Parathyroid adenoma (tissue), 2 donors: ENCODE results near the gene PRPF6.

ENCODE experiments used
- H2AFZ ChIP-seq: fragments of 300-600 bp; sonication (generic); one replicate; pipeline ENCODE4 v1.7.0; 2017; ENCODE audit warnings: antibody characterized with exemption, mild to moderate bottlenecking
- H3K27ac ChIP-seq: fragments of 300-600 bp; sonication (generic); one replicate; pipeline ENCODE4 v1.7.0; 2017
- H3K27me3 ChIP-seq: fragments of 300-600 bp; sonication (generic); one replicate; pipeline ENCODE4 v1.7.0; 2017; ENCODE audit warnings: low read length; ENCODE audit not compliant: control insufficient read depth, insufficient read depth
- H3K36me3 ChIP-seq: fragments of 300-600 bp; sonication (generic); one replicate; pipeline ENCODE4 v1.7.0; 2017; ENCODE audit warnings: low read length; ENCODE audit not compliant: control insufficient read depth, insufficient read depth
- H3K4me1 ChIP-seq: fragments of 300-600 bp; sonication (generic); one replicate; pipeline ENCODE4 v1.7.0; 2017; ENCODE audit warnings: control low read depth
- H3K4me2 ChIP-seq: fragments of 300-600 bp; sonication (generic); one replicate; pipeline ENCODE4 v1.7.0; 2017; ENCODE audit warnings: low read length
- H3K4me3 ChIP-seq: fragments of 300-600 bp; sonication (generic); one replicate; pipeline ENCODE4 v1.7.0; 2017; ENCODE audit warnings: low read depth, low read length
- H3K79me2 ChIP-seq: fragments of 300-600 bp; sonication (generic); one replicate; pipeline ENCODE4 v1.7.0; 2017; ENCODE audit warnings: control low read depth
- H3K9ac ChIP-seq: fragments of 300-600 bp; sonication (generic); one replicate; pipeline ENCODE4 v1.7.0; 2017; ENCODE audit warnings: mild to moderate bottlenecking
- H3K9me3 ChIP-seq: fragments of 300-600 bp; sonication (generic); one replicate; pipeline ENCODE4 v1.7.0; 2017; ENCODE audit warnings: low read length; ENCODE audit not compliant: control insufficient read depth
- CTCF ChIP-seq: fragments of 300-600 bp; sonication (generic); IDR thresholded peaks from one replicate; pipeline ENCODE4 v1.7.0; 2017; ENCODE audit warnings: antibody characterized with exemption, mild to moderate bottlenecking
- donor health status: primary hyperparathyroidism.

Gene PRPF6

GRCh38 chr20:64001607-64002011 lies 20.7 kb downstream of the PRPF6 start:
- Histone ChIP-seq H3K9ac (no peak overlapping the region), H3K79me2 (peaks cover 21% of the 10 kb centered on the region), H3K36me3 (no peaks in the 10 kb centered on the region), H3K4me1 (no peaks in the 10 kb centered on the region), H3K4me3 (no peak overlapping the region), H3K27me3 (no peaks in the 10 kb centered on the region), H3K9me3 (no peaks in the 10 kb centered on the region), H2AFZ (no peak overlapping the region), H3K4me2 (no peak overlapping the region), H3K27ac (no peak overlapping the region)
- no peak for TF ChIP-seq CTCF

DNA sequence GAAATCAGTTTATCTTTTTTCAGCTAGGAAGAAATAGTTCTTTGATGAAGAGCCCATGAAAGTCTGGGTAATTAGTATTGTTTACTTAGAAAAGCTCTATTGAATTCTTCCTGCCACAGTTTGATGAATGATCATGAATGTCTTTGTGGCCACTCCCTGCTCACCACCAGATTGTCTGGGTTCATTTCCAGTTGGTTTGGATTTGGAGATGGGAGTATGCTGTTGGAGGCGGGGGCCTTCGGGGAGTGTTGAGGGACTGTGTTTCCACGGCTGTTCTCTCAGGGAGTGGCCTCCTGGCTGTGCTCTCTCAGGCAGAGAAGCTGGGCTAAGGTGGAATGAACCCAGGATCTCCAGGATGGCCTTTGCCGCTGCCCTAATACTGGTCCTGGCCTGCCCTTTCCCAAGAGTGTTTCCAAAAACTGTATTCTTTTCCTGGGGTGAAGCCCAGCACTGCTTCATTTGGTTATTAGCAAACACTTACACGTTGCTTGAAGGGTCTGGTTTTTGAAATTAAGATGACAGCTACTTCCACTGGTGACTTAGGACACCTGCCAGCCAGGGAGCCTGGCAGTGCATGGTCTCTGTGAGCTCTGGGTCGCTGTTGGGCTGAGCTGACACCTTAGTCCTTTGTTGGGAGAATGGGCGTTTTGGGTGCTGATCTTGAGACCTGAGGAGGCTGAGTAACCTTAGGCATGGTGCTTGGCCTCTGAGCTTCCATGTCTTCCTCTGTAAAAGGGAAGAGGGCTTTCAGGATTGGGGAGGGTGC lies 23.2 kb downstream of the PRPF6 start:
- Histone ChIP-seq H3K36me3 (no peaks in the 10 kb centered on the region), H3K9ac (no peak overlapping the region), H3K27me3 (no peaks in the 10 kb centered on the region), H3K4me3 (no peak overlapping the region), H3K27ac (no peak overlapping the region), H3K9me3 (no peaks in the 10 kb centered on the region), H3K4me2 (no peak overlapping the region), H3K79me2 (peaks cover 37% of the 10 kb centered on the region), H3K4me1 (no peaks in the 10 kb centered on the region), H2AFZ (no peak overlapping the region)
- TF ChIP-seq CTCF = no peak

- Histone ChIP-seq H3K27me3 (no peaks in the 10 kb centered on the region), H3K36me3 (no peaks in the 10 kb centered on the region), H3K27ac (no peak overlapping the region)
Observed at GRCh38 chr20:64005394-64005793, 24.5 kb downstream of the PRPF6 start.

DNA sequence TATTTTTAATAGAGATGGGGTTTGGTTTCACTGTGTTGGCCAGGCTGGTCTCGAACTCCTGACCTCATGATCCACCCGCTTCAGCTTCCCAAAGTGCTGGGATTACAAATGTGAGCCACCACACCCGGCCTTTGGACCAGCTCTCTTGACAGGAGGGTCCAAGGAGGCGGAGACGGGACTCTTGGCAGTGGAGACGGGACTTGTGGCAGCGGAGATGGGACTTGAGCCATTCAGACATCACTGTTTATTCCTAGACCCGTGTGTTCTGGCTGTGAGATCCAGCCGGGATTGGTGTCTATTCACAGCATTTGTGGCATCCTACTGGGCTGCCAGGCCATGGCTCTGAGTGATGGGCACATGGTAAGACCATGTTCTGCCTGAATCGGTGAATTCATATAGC lies 25.6 kb downstream of the PRPF6 start:
- H3K4me3 ChIP-seq = no peak overlapping the region
- H3K9ac ChIP-seq = no peak overlapping the region
- no peaks in the 10 kb centered on the region for H3K36me3 ChIP-seq
- no peaks in the 10 kb centered on the region for H3K4me1 ChIP-seq
- no peak overlapping the region for H2AFZ ChIP-seq
- H3K27ac ChIP-seq = no peak overlapping the region
- H3K79me2 ChIP-seq = peaks cover 53% of the 10 kb centered on the region
- H3K4me2 ChIP-seq = no peak overlapping the region
- no peaks in the 10 kb centered on the region for H3K27me3 ChIP-seq
- no peaks in the 10 kb centered on the region for H3K9me3 ChIP-seq
- TF ChIP-seq CTCF = no peak

More at GRCh38 chr20:64005394-64005793, 24.5 kb downstream of the PRPF6 start:
- Histone ChIP-seq H3K4me1 (no peaks in the 10 kb centered on the region), H3K4me2 (no peak overlapping the region), H3K4me3 (no peak overlapping the region), H3K79me2 (peaks cover 44% of the 10 kb centered on the region), H2AFZ (no peak overlapping the region), H3K9me3 (no peaks in the 10 kb centered on the region), H3K9ac (no peak overlapping the region)
- TF ChIP-seq CTCF = no peak

DNA sequence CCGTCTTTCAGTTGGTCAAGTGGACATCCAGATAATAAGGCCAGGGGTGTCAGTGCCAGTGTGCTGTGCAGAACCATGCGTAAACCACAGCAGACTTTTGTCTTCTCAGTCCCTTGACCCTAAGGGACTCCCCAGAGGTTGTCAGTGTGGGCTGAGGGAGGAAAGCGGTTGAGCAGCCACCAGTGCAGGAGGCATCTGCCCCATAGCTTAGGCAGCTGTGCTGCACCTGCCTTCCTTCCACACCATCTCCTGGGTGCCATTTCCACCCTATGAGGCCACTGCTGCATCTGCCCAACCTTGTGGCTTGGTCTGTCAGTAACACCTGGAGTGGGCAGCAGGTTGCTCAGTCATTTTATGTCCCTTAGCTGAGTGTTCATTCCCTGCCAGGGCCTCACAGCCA lies 26.0 kb downstream of the PRPF6 start:
- no peak overlapping the region for H2AFZ ChIP-seq
- H3K27me3 ChIP-seq = no peaks in the 10 kb centered on the region
- no peaks in the 10 kb centered on the region for H3K4me1 ChIP-seq
- H3K79me2 ChIP-seq = peaks cover 54% of the 10 kb centered on the region
- H3K4me3 ChIP-seq = no peak overlapping the region
- no peak overlapping the region for H3K27ac ChIP-seq
- no peak overlapping the region for H3K9ac ChIP-seq
- no peak overlapping the region for H3K4me2 ChIP-seq
- TF ChIP-seq CTCF = no peak
- H3K36me3 ChIP-seq = no peaks in the 10 kb centered on the region
- H3K9me3 ChIP-seq = no peaks in the 10 kb centered on the region
